B cell (primary cell): ENCODE results near the gene HCN4. TPM values are rescaled to one million over a fixed set of nuclear protein-coding genes. Genes with fewer than 3 reads are reported as not detected.

ENCODE experiments used
- ATAC-seq: fragments of 200-7000 bp; cut with Tn5 transposase; one replicate; pipeline ENCODE4 v1.10.0; 2021; ENCODE audit warnings: low read depth, mild to moderate bottlenecking, moderate number of reproducible peaks, moderate library complexity
- CTCF ChIA-PET: fragments of 350-600 bp; sonication (Branson Sonifier 250); formaldehyde crosslinking; loops from one replicate; lab custom pipeline; 2021; ENCODE audit warnings: antibody characterized with exemption, inconsistent platforms; lab: Charles Lee
- POLR2A ChIA-PET: fragments of 350-600 bp; sonication (Branson Sonifier 250); formaldehyde crosslinking; loops from one replicate; lab custom pipeline; 2021; ENCODE audit warnings: antibody characterized with exemption; lab: Charles Lee
- DNase-seq: peaks from one replicate; pipeline ENCODE4 v3.0.0; 2013
- H2AFZ ChIP-seq: 2 replicates; pipeline ENCODE4 v1.6.1; 2012; ENCODE audit warnings: mild to moderate bottlenecking, low read depth, low read length; ENCODE audit not compliant: insufficient read depth, poor library complexity, severe bottlenecking
- H3K27ac ChIP-seq, 2 donors: 1 replicate in 1 of 2; 2 replicates in 1 of 2; pipeline ENCODE4 v1.5.1; 2012 to 2013; ENCODE audit warnings: low read length in 2 of 2, mild to moderate bottlenecking in 2 of 2, moderate library complexity in 1 of 2
- H3K27me3 ChIP-seq, 4 experiments: fragments of 200-600 bp in 1 of 4; sonication (generic) in 1 of 4; replicated peaks in 1 of 4; 1 replicate in 2 of 4; 2 replicates in 2 of 4; pipeline versions ENCODE4 v1.6.1 to v1.7.0; 2013 to 2016; ENCODE audit warnings: low read length in 3 of 4, mild to moderate bottlenecking in 2 of 4, mixed read lengths in 1 of 4, moderate library complexity in 1 of 4; ENCODE audit not compliant: insufficient read depth in 4 of 4, control insufficient read depth in 3 of 4; ENCODE audit errors: control extremely low read depth in 1 of 4
- H3K36me3 ChIP-seq, 2 experiments: replicated peaks in 1 of 2; 1 replicate in 1 of 2; 2 replicates in 1 of 2; pipeline versions ENCODE4 v1.6.1 to v1.7.1; 2013; ENCODE audit warnings: low read length in 1 of 2; ENCODE audit not compliant: insufficient read depth in 2 of 2, control insufficient read depth in 1 of 2; ENCODE audit errors: control extremely low read depth in 1 of 2, extremely low read depth in 1 of 2
- H3K4me1 ChIP-seq, 2 donors: fragments of 200-600 bp in 1 of 2; sonication (generic) in 1 of 2; 1 replicate in 1 of 2; 2 replicates in 1 of 2; pipeline versions ENCODE4 v1.5.1 to v1.6.1; 2013 to 2017; ENCODE audit warnings: low read length in 2 of 2; ENCODE audit not compliant: control insufficient read depth in 2 of 2, insufficient read depth in 2 of 2
- H3K4me2 ChIP-seq: replicated peaks from 2 replicates; pipeline ENCODE3; 2012; ENCODE audit warnings: mild to moderate bottlenecking, low read depth, low read length; ENCODE audit not compliant: poor library complexity, severe bottlenecking
- H3K4me3 ChIP-seq, 5 experiments: fragments of 200-600 bp in 1 of 5; sonication (generic) in 1 of 5; 1 replicate in 3 of 5; 2 replicates in 2 of 5; pipeline versions ENCODE4 v1.5.1 to v1.7.0; 2011 to 2016; ENCODE audit warnings: low read length in 4 of 5, mild to moderate bottlenecking in 4 of 5, low read depth in 2 of 5, control low read depth in 1 of 5, moderate library complexity in 1 of 5; ENCODE audit not compliant: insufficient read depth in 1 of 5; ENCODE audit errors: control extremely low read depth in 1 of 5, extremely low read depth in 1 of 5
- H3K79me2 ChIP-seq: fragments of 200-600 bp; sonication (generic); one replicate; pipeline ENCODE4 v1.6.0; 2016; ENCODE audit warnings: low read length; ENCODE audit not compliant: control insufficient read depth, insufficient read depth
- H3K9ac ChIP-seq: fragments of 200-600 bp; sonication (generic); 2 replicates; pipeline ENCODE4 v1.6.1; 2017; ENCODE audit warnings: mild to moderate bottlenecking, low read length, moderate library complexity
- H3K9me3 ChIP-seq, 3 donors: one replicate each; pipeline versions ENCODE4 v1.6.1 to v1.7.1; 2013; ENCODE audit warnings: low read length in 2 of 3; ENCODE audit not compliant: control insufficient read depth in 2 of 3, insufficient read depth in 1 of 3; ENCODE audit errors: control extremely low read depth in 1 of 3
- H4K20me1 ChIP-seq: 2 replicates; pipeline ENCODE4 v1.6.0; 2012; ENCODE audit warnings: mild to moderate bottlenecking, low read length; ENCODE audit not compliant: insufficient read depth, control insufficient read depth, poor library complexity, severe bottlenecking
- H3K27ac Mint-ChIP-seq: one replicate; pipeline ENCODE4 v1.8.0; 2021; ENCODE audit warnings: mixed read lengths
- H3K27me3 Mint-ChIP-seq: one replicate; pipeline ENCODE4 v1.8.0; 2021; ENCODE audit warnings: mixed read lengths
- H3K4me1 Mint-ChIP-seq: one replicate; pipeline ENCODE4 v1.8.0; 2021; ENCODE audit warnings: mixed read lengths
- H3K4me3 Mint-ChIP-seq: one replicate; pipeline ENCODE4 v1.8.0; 2021; ENCODE audit warnings: mixed read lengths
- H3K9me3 Mint-ChIP-seq: one replicate; pipeline ENCODE4 v1.8.0; 2022; ENCODE audit warnings: mixed read lengths; ENCODE audit not compliant: insufficient read depth
- CTCF ChIP-seq: fragments of 200-600 bp; IDR thresholded peaks from one replicate; pipeline ENCODE4 v1.8.0; 2022; ENCODE audit warnings: antibody characterized with exemption, mild to moderate bottlenecking
- EZH2 ChIP-seq: IDR thresholded peaks from 2 replicates; pipeline ENCODE4 v1.6.1; 2012; ENCODE audit warnings: borderline replicate concordance, low read depth, mild to moderate bottlenecking, moderate library complexity, low read length; ENCODE audit not compliant: insufficient read depth, poor library complexity, severe bottlenecking
- WGBS: methylation state at CpG from one replicate; pipeline ENCODE4 v1.1.5; 2013; ENCODE audit warnings: missing lambda C conversion rate; ENCODE audit not compliant: insufficient coverage; 5-methylcytosine and 5-hydroxymethylcytosine counted together
- intact Hi-C: fragments of 100-400 bp; cut with micrococcal nuclease; formaldehyde crosslinking; loops from one replicate; pipeline ENCODE4 v1.10.0; 2022
- polyA plus RNA-seq: library from polyadenylated mRNA; depleted of rRNA; stranded (reverse); fragments of >200 nt; gene quantifications from 2 replicates; pipeline ENCODE4 v1.2.3, GENCODE V29; 2012
- total RNA-seq, 2 donors: library from RNA; stranded (reverse); fragments of 120-200 nt in 1 of 2; gene quantifications; 1 replicate in 1 of 2; 2 replicates in 1 of 2; pipeline versions ENCODE4 v1.2.3 to v1.2.4, GENCODE V29; 2013 to 2022

HCN4 gene
- total and polyA plus RNA-seq, 2 donors (not counting 1 experiment from before 2014, with no cell fraction given): not detected

GRCh38 chr15:73322665-73323373 is 45.9 kb downstream of the HCN4 start:
- TF ChIP-seq CTCF (no peak), EZH2 (no peak)
- ChIA-PET POLR2A (no interaction called here), CTCF (no interaction called here)
- Histone ChIP-seq H3K4me2 (no peak overlapping the region), H3K27ac (no peak overlapping the region), H3K9ac (no peak overlapping the region), H3K4me1 (peaks cover 8 to 24% of the 10 kb centered on the region in 2 donors), H3K4me3 (no peak overlapping the region), H3K27me3 (peaks cover 0 to 1% (median 0%) of the 10 kb centered on the region in 4 experiments), H3K79me2 (no peaks in the 10 kb centered on the region), H4K20me1 (no peaks in the 10 kb centered on the region), H3K36me3 (no peaks in the 10 kb centered on the region), H3K9me3 (peaks cover 0 to 14% (median 0%) of the 10 kb centered on the region in 3 donors), H2AFZ (no peak overlapping the region)
- Mint-ChIP-seq H3K4me3 (no peak overlapping the region), H3K4me1 (peaks cover 15% of the 10 kb centered on the region), H3K27ac (no peak overlapping the region), H3K9me3 (no peaks in the 10 kb centered on the region), H3K27me3 (no peaks in the 10 kb centered on the region)
- ATAC-seq: no peak
- no peak for DNase-seq
- intact Hi-C loops: no loop called here
- WGBS: 87% methylated on average over 34 of the region's 38 CpGs
